Stimulated activated CD4-positive, alpha-beta T cell treated with anti-CD3 and anti-CD28 coated beads, Interleukin-15, amount 100 ng/mL, for 24 hours (primary cell): ENCODE measurements around the gene ASTN2.

ENCODE experiments used
- DNase-seq: peaks from one replicate; pipeline ENCODE4 v3.0.0-alpha.2; 2020

The ASTN2 gene

DNA sequence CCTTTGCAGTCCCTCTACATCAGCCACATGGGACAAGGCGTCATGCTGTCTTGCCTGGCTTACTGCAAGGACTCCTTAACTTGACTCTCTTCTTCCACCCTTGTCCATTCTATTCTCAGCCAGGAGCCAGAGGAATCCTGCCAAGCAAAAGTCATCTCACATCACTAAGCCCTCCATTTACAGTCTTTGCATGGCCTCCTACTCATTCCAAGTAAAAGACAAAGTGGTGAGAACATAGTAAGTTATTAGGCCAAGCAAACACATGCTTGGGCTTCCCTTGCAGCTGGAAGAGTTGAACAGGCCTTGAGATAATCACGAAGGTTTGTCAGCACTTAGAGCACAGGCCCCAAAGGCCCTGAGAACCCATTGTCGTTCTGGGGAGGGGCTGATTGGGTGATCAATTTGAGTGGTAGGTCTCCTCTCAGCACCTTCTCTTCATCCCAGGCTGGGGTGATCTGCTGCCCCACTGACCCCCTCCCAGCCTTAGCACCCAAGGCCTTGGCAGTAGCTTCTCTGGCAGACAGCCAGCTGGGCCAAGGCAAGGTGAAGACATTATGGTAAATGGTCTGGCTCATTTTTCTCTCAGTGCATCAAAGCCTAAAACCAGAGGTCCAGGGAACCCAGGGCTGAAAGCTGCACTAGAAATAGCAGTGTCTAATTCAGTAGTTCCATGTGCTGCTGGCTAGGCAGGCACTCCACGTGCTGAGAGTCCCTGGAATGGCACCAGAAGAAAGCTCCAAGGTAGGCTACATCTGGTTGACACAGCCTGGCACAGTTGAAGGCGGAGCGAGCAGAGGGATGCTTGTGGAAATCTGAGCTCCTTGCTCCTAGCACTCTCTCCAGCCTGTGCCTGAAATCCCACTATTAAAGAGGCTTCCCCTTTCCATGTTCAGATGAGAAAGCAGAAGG is 121.4 kb downstream of the ASTN2 start:
- no peak for DNase-seq

- no peak for DNase-seq
These were observed 123.8 kb downstream of the ASTN2 start for GRCh38 chr9:117290856-117291622.

DNA sequence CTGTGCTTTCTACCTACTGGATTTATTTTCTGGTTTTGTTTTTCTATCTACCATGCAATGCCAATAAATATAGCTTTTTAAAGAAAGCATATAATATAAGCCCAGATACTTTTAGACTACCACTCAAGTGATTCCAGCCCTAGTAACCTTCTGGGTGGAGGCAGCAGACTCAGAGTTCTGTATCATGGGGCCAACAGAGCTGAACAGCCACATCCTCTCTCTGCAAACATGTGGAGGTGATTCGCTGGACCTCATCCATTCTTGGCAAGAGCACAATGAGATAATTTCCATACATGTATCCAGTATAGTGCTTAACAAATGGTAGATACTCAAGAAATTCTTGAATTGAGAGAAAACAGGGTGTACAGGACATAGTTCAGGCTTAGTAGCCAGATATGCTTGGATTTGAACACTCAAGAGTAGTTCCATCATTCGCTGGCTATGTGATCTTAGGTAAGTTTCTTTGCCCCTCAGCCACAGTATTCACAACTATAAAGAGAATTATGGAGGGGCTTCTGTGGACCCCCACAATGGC is 124.5 kb downstream of the ASTN2 start:
- no peak for DNase-seq

GRCh38 chr9:117286245-117286644 is 128.6 kb downstream of the ASTN2 start:
- no peak for DNase-seq

- DNase-seq: no peak
These were observed 130.4 kb downstream of the ASTN2 start for GRCh38 chr9:117284414-117284813.

DNA sequence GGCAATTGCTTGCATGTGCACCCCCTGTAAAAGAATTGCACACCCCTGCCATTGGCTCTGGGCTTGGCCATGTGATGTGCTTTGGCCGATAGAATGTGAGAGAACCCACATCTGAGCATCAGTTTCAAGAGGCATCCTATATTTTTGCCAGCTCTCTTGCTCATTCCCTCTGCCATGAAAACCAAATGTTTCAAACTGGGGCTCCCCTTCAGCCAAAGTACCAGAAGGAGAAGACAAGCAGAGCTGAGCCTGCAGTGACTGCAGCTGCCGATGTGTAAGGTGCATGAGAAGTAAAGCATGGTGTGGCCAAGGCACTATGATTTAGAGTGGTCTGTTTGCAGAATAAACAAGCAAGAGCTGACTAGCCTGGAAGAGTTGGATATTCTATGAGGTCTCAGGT is 132.3 kb downstream of the ASTN2 start:
- no peak for DNase-seq

- DNase-seq: no peak
These were observed 136.3 kb downstream of the ASTN2 start for GRCh38 chr9:117278471-117279035.

- DNase-seq: no peak
These were observed 136.8 kb downstream of the ASTN2 start for GRCh38 chr9:117278020-117278419.

- no peak for DNase-seq
These were observed 138.4 kb downstream of the ASTN2 start for GRCh38 chr9:117276444-117276843.

GRCh38 chr9:117273612-117274011 is 141.2 kb downstream of the ASTN2 start:
- DNase-seq: no peak

GRCh38 chr9:117268847-117269446 is 145.9 kb downstream of the ASTN2 start:
- DNase-seq: no peak

DNA sequence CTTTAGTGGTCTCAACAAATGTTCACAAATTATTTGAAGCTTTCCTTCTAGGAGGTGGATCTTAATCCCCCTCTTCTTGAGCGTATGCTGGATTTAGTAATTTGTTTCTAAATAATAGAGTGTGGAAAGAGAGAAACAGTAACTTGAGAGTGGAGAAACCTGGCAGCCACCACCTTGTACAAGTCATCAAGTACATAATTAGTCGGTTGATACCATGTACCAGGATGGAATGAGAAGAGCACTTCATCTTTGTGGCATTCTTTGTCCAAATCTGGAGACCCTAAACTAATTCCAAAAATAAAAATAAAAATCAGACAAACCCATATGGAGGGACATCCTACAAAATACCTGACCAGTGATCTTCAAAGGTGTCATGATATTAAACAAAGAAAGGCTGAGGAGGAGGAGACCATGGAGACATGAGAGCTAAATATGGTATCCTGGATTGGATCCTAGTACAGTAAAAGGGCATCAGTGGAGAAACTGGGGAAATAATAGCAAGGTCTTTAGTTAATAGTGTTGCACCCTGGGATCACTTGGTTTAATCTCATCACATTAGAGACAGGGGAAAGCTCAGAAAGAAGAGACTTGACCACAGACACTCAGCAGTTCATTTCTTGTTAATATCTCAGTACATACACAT is 147.9 kb downstream of the ASTN2 start:
- no peak for DNase-seq

DNA sequence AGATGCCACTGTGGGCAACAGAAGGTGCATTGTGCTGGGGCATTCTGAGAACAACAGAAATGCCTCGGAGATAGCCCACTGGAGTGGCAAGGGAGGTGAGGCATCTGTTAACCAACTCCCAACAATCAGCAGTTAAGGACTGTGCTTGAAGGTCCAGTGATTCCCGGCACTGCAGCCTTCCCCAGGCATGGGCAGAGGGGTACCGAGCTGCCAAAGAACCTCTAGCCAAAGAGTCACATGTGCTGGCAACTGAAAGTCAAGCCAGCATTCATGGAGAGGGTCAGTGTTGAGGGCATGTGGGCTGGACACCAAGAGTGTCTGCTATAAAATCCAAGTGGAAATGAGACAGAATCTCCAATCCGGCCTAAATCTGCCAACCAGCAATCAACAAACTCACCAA is 149.6 kb downstream of the ASTN2 start:
- no peak for DNase-seq

DNA sequence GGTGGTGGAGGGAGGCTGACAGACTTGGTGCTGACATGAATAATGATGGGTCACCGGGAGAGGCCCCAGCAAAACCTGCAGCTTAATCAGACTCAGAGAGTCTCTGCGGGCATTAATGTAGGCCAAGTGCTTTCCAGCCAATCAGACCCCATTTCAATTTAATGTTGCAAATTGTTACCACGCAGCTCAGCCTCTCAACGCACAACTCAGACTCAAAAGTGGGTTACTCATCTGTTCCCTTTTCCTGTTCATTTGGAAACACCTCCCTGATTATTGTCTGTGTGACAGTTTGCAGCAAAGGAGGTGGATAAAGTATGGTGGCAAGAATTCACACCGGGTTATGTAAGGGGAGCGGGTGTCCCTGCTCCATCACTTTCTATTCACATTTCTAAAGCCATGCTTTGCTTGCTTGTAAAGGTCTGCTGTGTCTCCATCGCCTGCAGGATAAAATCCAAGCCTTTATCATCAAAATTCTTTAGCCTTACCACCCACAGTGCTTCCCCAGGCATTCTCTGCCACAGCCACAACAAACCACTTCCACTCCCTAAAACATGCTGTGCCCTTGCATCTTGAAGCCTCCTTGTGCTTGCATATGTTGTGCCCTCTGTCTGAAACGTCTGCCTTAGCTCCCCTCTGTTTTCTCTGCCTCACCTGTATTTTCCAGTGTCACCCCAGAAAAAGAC is 156.5 kb downstream of the ASTN2 start:
- DNase-seq: no peak

DNA sequence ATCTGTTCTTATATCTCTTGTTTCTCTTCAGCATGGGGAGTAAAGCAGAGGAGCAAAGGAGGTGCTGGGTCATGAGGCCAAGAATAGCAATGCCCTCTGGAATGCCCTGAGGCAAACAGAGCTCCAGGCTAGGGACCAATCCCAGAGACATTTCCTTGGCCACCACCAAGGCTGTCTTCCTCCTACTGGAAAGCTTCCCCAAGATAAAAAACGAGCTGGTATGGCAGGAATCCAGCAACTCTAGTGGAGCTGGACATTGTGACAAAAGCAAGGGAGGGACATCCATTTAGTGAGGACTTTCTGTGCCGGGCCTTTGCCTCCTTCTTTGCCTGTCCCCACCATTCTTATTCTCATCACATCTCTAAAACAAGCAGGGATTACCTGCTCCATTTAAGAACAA is 161.6 kb downstream of the ASTN2 start:
- no peak for DNase-seq

- DNase-seq: no peak
These were observed 164.1 kb downstream of the ASTN2 start for GRCh38 chr9:117250610-117251215.

DNA sequence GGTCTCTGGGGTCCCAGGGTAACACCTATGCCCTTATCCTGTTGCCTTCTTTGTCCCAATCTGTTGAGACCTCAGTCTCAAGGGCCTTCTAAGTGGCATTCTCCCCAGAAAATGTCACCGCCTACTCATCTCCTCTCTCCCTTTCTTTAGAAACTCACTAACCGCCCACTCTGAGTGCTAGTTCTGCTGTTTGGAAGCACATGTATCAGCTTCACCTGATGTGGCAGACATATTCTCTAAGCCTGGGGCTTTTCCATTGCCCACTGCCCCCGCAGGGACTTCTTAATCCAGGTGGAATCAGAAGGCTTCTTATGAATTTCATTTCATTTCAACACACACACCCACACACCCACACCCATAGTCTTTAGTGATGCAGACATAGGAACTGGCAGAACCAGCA is 165.1 kb downstream of the ASTN2 start:
- no peak for DNase-seq

DNA sequence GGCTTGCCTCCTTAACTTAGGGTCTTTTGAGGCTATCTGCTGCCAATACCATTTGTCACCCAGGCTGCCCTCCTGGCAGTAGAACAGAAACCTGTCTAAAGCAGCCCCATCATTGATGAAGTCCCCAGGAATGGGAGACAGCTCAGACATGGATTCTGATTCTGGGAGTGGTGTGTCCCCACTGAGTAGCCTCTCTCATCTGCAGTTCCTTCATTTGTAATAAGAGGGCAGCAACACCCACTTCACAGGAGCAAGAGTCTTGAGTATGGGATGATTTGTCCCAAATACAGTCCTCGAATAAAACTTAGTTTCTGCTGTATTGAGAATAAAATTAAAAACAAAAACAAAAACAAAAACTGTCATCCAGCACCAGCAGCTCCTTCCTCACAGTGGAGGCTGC is 167.6 kb downstream of the ASTN2 start:
- DNase-seq: no peak

DNA sequence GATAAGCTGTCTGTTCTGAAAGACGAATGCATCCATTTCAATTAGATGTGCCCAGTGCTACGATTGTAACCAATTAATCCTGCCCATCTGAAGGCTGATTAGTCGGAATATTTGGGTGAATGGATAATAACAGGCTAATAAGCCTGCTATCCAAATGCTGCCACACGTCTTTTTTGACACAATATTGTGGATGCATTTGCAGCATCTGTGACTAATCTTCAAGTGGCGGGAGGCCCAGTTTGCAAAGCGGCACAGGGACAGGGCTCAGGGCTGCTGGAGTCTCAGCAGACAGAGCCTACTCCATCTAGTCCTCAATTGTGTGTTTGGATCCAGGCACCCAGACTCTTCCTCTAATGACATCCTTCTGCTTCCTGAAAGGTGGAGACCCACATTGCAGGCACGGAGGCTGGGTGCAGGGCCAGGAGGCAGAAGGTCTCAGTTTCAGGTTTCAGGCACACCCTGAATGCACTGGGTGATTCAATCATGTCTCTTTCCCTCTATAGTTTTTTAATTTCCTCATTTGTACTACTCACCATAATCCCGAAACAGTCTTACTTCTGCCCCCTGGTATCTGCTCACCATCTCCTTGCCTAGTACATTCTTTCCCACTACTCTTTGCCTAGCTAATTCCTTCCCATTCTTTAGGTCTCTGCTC is 169.6 kb downstream of the ASTN2 start:
- no peak for DNase-seq

DNA sequence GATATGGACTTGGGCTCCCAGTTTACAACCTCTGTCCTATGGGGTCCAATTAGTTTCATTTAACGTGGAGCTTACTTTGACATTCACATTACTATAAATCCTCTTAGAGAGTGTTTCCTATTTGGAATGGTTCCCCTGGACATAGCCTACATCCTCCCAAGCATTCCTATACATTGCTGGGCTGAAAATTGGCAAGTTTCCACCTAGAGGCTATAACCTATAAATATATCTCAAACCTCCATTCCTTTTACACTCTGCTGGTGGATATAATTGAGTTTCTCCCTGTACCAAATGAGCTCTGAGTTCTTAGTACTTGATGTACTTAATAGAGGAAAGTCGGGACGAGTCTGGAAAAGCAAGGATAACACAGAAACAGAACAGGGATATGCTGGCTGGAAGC is 172.8 kb downstream of the ASTN2 start:
- no peak for DNase-seq

DNA sequence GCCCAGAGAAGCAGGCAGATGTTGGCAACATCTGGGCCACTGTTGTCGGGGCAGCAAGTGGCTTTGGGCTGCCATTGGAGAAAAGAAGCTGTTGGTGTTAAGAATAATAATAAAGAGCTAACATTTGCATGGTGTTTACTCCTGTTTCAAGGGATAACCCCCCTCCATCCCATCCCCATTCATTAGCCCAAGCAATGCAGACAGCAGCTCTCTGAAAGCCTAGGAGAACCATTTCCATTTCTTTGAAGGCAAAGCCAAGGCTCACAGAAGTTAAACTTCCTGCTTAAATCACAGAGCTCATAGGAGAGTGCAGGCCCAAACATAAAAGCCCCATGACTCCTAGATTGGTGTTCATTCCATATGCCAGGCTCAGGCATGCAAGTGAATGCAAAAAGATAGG is 175.4 kb downstream of the ASTN2 start:
- no peak for DNase-seq
